PC-9 (cell line): ENCODE results near the gene CMTM4. TPM values are rescaled to one million over a fixed set of nuclear protein-coding genes. Genes with fewer than 3 reads are reported as not detected.
"Not testable (repeated sequence)": the region's sequence is repeated elsewhere in the genome, so short reads cannot be mapped to it uniquely, and the experiment has no call there.

Experiments used
- BruUV-seq: library from RNA; stranded (reverse); fragments of 400-500 nt; replicated peaks from 2 replicates; lab custom pipeline; 2021; lab: Mats Ljungman, UMichigan
- CTCF ChIA-PET: fragments of 300-600 bp; sonication (Branson Sonifier 250); formaldehyde crosslinking; loops from one replicate; lab custom pipeline; 2022; ENCODE audit warnings: antibody characterized with exemption; lab: Charles Lee
- POLR2A ChIA-PET: fragments of 300-600 bp; sonication (Branson Sonifier 250); formaldehyde crosslinking; loops from one replicate; lab custom pipeline; 2022; ENCODE audit warnings: antibody characterized with exemption; ENCODE audit not compliant: unreplicated experiment; lab: Charles Lee
- DNase-seq, 2 experiments: peaks; one replicate each; pipeline versions ENCODE4 v3.0.0 to v3.0.0-alpha.2; 2015 to 2022; ENCODE audit warnings: mixed read lengths in 1 of 2
- H2AFZ ChIP-seq: fragments of 200-600 bp; sonication (generic); 2 replicates; pipeline ENCODE4 v1.8.1; 2017; ENCODE audit warnings: antibody characterized with exemption
- H3F3A ChIP-seq: fragments of 200-600 bp; sonication (generic); 2 replicates; pipeline ENCODE4 v1.8.1; 2017; ENCODE audit warnings: antibody characterized with exemption, mild to moderate bottlenecking, low read depth; ENCODE audit not compliant: insufficient read depth
- H3K27ac ChIP-seq: fragments of 200-600 bp; sonication (generic); 2 replicates; pipeline ENCODE4 v1.6.1; 2016; ENCODE audit warnings: mixed run types
- H3K27me3 ChIP-seq: fragments of 200-600 bp; sonication (generic); 2 replicates; pipeline ENCODE4 v1.6.1; 2016; ENCODE audit warnings: low read depth, mixed run types; ENCODE audit not compliant: insufficient read depth
- H3K36me3 ChIP-seq: fragments of 200-600 bp; sonication (generic); 2 replicates; pipeline ENCODE4 v1.6.1; 2016; ENCODE audit warnings: low read depth, mixed run types
- H3K4me1 ChIP-seq: fragments of 200-600 bp; sonication (generic); replicated peaks from 2 replicates; pipeline ENCODE4 v1.6.1; 2016; ENCODE audit warnings: mixed run types; ENCODE audit not compliant: insufficient read depth
- H3K4me2 ChIP-seq: fragments of 200-600 bp; sonication (generic); 2 replicates; pipeline ENCODE4 v1.6.1; 2017; ENCODE audit warnings: mixed run types
- H3K4me3 ChIP-seq: fragments of 200-600 bp; sonication (generic); 2 replicates; pipeline ENCODE4 v1.6.1; 2016; ENCODE audit warnings: mixed run types
- H3K79me2 ChIP-seq: fragments of 200-600 bp; sonication (generic); 2 replicates; pipeline ENCODE4 v1.6.1; 2017; ENCODE audit warnings: low read depth, mixed run types
- H3K9me2 ChIP-seq: fragments of 200-600 bp; sonication (generic); 2 replicates; pipeline ENCODE4 v1.8.1; 2017; ENCODE audit warnings: mild to moderate bottlenecking; ENCODE audit not compliant: insufficient read depth
- H3K9me3 ChIP-seq: fragments of 200-600 bp; sonication (generic); 2 replicates; pipeline ENCODE4 v1.8.1; 2016; ENCODE audit warnings: low read depth; ENCODE audit not compliant: insufficient read depth
- H4K20me1 ChIP-seq: fragments of 200-600 bp; sonication (generic); 2 replicates; pipeline ENCODE4 v1.8.1; 2017; ENCODE audit not compliant: insufficient read depth
- EZH2 ChIP-seq: fragments of 200-600 bp; sonication (generic); IDR thresholded peaks from 2 replicates; pipeline ENCODE4 v1.8.0; 2017; ENCODE audit warnings: antibody characterized with exemption, low read depth
- intact Hi-C: fragments of 100-400 bp; cut with micrococcal nuclease; formaldehyde crosslinking; loops from one replicate; pipeline ENCODE4 v1.10.0; 2022; ENCODE audit not compliant: unreplicated experiment
- total RNA-seq: library from RNA; stranded (reverse); gene quantifications from 2 replicates; pipeline ENCODE4 v1.2.3, GENCODE V29; 2021
- TF ChIP-seq, protein P1 (sequence below): fragments of 200-600 bp; sonication (generic); conservative IDR thresholded peaks from 2 replicates; pipeline ENCODE4 v1.6.1; 2017; ENCODE audit warnings: mixed run types, antibody characterized with exemption, mild to moderate bottlenecking, moderate library complexity

The CMTM4 gene
- total RNA-seq, 1 experiment from 2014 or later: 81.3 TPM

DNA sequence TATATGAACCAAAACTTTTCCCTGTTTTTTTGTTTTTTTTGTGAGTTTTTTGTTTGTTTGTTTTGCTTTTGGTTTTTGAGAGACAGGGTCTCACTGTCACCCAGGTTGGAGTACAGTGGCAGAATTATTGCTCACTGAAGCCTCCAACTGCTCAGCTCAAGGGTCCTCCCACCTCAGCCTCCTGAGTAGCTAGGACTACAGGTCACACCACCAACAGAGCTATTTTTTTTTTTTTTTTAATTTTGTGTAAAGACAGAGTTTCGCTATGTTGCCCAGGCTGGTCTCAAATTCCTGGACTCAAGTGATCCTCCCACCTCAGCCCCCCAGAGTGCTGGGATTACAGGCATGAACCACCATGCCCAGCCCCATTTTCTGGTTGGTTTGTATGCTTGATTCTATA is 28.6 kb downstream of the CMTM4 start:
- intact Hi-C loops: no loop called here
- H3K27me3 ChIP-seq: no peaks in the 10 kb centered on the region
- H3K9me3 ChIP-seq: no peaks in the 10 kb centered on the region
- DNase-seq: no peak
- no peak overlapping the region for H3K4me2 ChIP-seq
- CTCF ChIA-PET: no interaction called here
- H2AFZ ChIP-seq: no peak overlapping the region
- no peaks in the 10 kb centered on the region for H3K4me1 ChIP-seq
- no peak for TF ChIP-seq EZH2
- TF ChIP-seq, protein P1, sequence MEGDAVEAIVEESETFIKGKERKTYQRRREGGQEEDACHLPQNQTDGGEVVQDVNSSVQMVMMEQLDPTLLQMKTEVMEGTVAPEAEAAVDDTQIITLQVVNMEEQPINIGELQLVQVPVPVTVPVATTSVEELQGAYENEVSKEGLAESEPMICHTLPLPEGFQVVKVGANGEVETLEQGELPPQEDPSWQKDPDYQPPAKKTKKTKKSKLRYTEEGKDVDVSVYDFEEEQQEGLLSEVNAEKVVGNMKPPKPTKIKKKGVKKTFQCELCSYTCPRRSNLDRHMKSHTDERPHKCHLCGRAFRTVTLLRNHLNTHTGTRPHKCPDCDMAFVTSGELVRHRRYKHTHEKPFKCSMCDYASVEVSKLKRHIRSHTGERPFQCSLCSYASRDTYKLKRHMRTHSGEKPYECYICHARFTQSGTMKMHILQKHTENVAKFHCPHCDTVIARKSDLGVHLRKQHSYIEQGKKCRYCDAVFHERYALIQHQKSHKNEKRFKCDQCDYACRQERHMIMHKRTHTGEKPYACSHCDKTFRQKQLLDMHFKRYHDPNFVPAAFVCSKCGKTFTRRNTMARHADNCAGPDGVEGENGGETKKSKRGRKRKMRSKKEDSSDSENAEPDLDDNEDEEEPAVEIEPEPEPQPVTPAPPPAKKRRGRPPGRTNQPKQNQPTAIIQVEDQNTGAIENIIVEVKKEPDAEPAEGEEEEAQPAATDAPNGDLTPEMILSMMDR: no peak
- no peak overlapping the region for H3K4me3 ChIP-seq
- H4K20me1 ChIP-seq: peaks cover 7% of the 10 kb centered on the region
- no TSS peak for BruUV-seq
- H3K27ac ChIP-seq: no peak overlapping the region
- H3F3A ChIP-seq: no peaks in the 10 kb centered on the region
- POLR2A ChIA-PET: interaction anchor here (0.6 kb wide), 1 partner anchor 29 kb away, joined by 5 read pairs; no protein-coding TSS in a partner anchor
- no peaks in the 10 kb centered on the region for H3K9me2 ChIP-seq
- peaks cover 10% of the 10 kb centered on the region for H3K79me2 ChIP-seq
- no peaks in the 10 kb centered on the region for H3K36me3 ChIP-seq

DNA sequence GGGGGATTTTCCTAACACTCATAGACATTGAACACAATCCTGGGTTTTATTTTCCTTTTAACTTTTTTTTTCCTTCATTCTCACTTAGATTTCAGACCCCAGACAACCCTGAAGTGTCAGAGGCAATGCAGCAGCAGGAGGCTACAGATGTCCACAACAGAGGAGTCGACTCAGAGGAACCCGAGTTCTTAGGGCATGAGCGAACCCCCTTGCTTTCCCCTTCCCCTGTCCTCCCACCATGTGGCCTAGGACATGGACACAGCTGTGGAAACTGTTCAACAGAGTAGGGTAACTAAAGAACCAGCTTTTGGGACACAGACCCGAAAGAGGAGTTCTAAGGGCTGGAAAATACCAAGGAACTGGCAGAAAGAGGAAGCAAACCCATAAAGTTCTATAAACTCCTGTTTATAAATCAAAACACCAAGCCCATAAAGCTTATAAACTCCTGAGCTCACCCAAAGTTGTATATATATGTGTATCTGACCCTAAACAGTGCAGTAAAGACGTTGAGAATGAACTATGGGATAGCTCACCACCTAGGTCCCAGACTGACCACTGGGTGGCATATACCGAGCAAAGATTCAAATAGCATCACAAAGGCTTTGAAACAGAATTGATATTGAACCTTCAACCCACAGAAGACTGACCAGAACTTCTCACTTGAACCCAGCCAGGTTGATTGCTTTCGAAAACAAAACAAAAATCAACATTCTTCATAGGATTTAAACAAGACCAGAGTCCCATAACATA is 33.9 kb downstream of the CMTM4 start:
- Histone ChIP-seq H3K36me3 (no peaks in the 10 kb centered on the region), H4K20me1 (peaks cover 6% of the 10 kb centered on the region), H3K27ac (no peak overlapping the region), H3K4me2 (no peak overlapping the region), H3K4me1 (no peaks in the 10 kb centered on the region), H3K9me3 (no peaks in the 10 kb centered on the region), H3K4me3 (no peak overlapping the region), H3F3A (no peaks in the 10 kb centered on the region), H3K27me3 (no peaks in the 10 kb centered on the region), H2AFZ (no peak overlapping the region), H3K79me2 (peaks cover 32% of the 10 kb centered on the region), H3K9me2 (no peaks in the 10 kb centered on the region)
- intact Hi-C loops: loop anchor here (5.0 kb wide), 2 partner anchors 65 to 220 kb away; partner anchors contain the start of gene PDP2
- ChIA-PET CTCF (interaction anchor here (0.6 to 1.7 kb wide), 5 partner anchors 33 to 212 kb away, joined by 3 to 13 read pairs (median 4); partner anchors contain the start of gene NAE1), POLR2A (interaction anchor here (0.5 to 0.7 kb wide), 5 partner anchors 45 to 285 kb away, joined by 3 to 5 read pairs (median 4); no protein-coding TSS in a partner anchor)
- DNase-seq: no peak
- BruUV-seq: no TSS peak
- TF ChIP-seq EZH2: no peak
- TF ChIP-seq, protein P1: peak; percentile 50; the same call in 1 of the 2 replicates

DNA sequence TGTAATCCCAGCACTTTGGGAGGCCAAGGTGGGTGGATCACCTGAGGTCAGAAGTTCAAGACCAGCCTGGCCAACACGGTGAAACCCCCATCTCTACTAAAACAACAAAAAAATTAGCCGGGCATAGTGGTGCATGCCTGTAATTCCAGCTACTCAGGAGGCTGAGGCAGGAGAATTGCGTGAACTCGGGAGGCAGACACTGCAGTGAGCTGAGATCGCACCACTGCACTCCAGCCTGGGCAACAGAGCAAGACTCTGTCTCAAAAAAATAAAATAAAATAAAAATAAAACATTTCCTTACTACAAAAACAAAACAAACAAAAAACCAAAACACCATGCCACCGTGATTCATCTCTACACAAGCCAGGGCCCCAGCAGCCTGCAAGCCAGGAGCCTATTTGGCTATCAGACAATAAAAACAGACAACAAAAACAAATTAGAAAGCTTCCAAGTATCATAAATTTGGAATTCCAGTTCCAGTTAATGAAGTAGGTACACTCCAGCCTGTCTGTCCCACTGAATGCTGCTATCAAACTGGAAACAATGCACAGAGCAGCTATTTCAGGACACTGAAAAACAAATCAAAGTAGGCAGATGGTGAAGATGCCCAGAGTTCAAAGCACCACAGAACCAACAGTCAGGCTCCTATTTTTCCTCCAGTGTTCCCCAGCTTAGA is 34.7 kb downstream of the CMTM4 start:
- not testable (repeated sequence) for H4K20me1 ChIP-seq, H3F3A ChIP-seq, H3K9me2 ChIP-seq, H3K4me2 ChIP-seq, H3K27ac ChIP-seq, H3K9me3 ChIP-seq, H3K36me3 ChIP-seq, BruUV-seq, H3K4me1 ChIP-seq, H3K27me3 ChIP-seq, H2AFZ ChIP-seq, H3K4me3 ChIP-seq, DNase-seq
- ChIA-PET POLR2A (interaction anchor here (0.5 to 0.7 kb wide), 3 partner anchors 22 to 285 kb away, joined by 3 to 6 read pairs (median 4); no protein-coding TSS in a partner anchor), CTCF (interaction anchor here (0.8 to 2.4 kb wide), 5 partner anchors 11 to 211 kb away, joined by 3 to 11 read pairs (median 4); no protein-coding TSS in a partner anchor)
- intact Hi-C loops: loop anchor here (2.0 to 5.0 kb wide), 3 partner anchors 53 to 220 kb away; partner anchors contain the start of gene PDP2
- peaks cover 32% of the 10 kb centered on the region for H3K79me2 ChIP-seq
